ENCODE measurements around the gene REV1.

DNA sequence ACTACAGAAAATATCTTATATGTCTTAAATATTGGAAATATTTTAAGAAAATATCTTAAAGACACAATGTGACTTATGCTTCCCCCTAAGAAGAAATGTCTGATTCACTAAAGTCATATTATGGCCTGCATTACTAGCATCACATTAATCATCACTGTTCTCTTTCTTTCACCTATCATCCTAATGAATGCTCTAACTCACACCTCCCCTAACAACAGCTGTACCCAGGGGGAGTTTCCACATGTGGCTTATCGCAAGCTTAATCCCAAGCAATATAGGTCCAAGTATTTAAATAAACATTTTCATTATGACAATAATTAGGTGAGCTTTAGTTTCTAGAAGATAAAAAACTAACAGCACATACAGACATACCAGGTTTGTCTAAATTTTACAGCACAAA lies 39.6 kb downstream of the REV1 start:
- TF ChIP-seq, protein P1, sequence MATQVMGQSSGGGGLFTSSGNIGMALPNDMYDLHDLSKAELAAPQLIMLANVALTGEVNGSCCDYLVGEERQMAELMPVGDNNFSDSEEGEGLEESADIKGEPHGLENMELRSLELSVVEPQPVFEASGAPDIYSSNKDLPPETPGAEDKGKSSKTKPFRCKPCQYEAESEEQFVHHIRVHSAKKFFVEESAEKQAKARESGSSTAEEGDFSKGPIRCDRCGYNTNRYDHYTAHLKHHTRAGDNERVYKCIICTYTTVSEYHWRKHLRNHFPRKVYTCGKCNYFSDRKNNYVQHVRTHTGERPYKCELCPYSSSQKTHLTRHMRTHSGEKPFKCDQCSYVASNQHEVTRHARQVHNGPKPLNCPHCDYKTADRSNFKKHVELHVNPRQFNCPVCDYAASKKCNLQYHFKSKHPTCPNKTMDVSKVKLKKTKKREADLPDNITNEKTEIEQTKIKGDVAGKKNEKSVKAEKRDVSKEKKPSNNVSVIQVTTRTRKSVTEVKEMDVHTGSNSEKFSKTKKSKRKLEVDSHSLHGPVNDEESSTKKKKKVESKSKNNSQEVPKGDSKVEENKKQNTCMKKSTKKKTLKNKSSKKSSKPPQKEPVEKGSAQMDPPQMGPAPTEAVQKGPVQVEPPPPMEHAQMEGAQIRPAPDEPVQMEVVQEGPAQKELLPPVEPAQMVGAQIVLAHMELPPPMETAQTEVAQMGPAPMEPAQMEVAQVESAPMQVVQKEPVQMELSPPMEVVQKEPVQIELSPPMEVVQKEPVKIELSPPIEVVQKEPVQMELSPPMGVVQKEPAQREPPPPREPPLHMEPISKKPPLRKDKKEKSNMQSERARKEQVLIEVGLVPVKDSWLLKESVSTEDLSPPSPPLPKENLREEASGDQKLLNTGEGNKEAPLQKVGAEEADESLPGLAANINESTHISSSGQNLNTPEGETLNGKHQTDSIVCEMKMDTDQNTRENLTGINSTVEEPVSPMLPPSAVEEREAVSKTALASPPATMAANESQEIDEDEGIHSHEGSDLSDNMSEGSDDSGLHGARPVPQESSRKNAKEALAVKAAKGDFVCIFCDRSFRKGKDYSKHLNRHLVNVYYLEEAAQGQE (IDR thresholded peaks at IDR 0.05; ENCODE audit: insufficient read depth in 1 of 2, low read depth in 2 of 2, low read length in 2 of 2): no peak
- no peak for TF ChIP-seq POLR2AphosphoS5 (IDR thresholded peaks at IDR 0.05; ENCODE audit: low read depth, low read length)
- TF ChIP-seq TAF1 (IDR thresholded peaks at IDR 0.05; ENCODE audit: borderline replicate concordance, insufficient read depth, low read length): no peak
